ENCODE data around the gene PNMA8B.

- TF ChIP-seq POLR2A (IDR thresholded peaks at IDR 0.05): peak in 1 of 2 donors; percentile 37
- no peak for TF ChIP-seq CTCF (IDR thresholded peaks at IDR 0.05)
Observed at GRCh38 chr19:46466536-46467196, 29.0 kb downstream of the PNMA8B start.
